DND-41 (cell line): ENCODE measurements around the gene INTS1.

Experiments
- ATAC-seq: fragments of 200-7000 bp; cut with Tn5 transposase; 3 replicates; pipeline ENCODE4 v1.9.1; 2021; ENCODE audit warnings: low read depth; ENCODE audit not compliant: insufficient read depth
- DNase-seq: peaks from one replicate; pipeline ENCODE4 v3.0.0-alpha.2; 2020
- H2AFZ ChIP-seq: 2 replicates; pipeline ENCODE4 v1.6.0; 2012; ENCODE audit warnings: low read depth, low read length
- H3K27ac ChIP-seq: 2 replicates; pipeline ENCODE4 v1.5.1; 2012; ENCODE audit warnings: low read length, inconsistent platforms
- H3K27me3 ChIP-seq: fragments of 200-600 bp; sonication (generic); 2 replicates; pipeline ENCODE4 v1.6.0; 2012; ENCODE audit warnings: low read length, mild to moderate bottlenecking, inconsistent platforms; ENCODE audit not compliant: insufficient read depth, poor library complexity
- H3K36me3 ChIP-seq: 2 replicates; pipeline ENCODE4 v1.5.1; 2012; ENCODE audit warnings: low read length, inconsistent platforms; ENCODE audit not compliant: insufficient read depth
- H3K4me1 ChIP-seq: 2 replicates; pipeline ENCODE4 v1.5.1; 2012; ENCODE audit warnings: mild to moderate bottlenecking, low read length; ENCODE audit not compliant: insufficient read depth
- H3K4me2 ChIP-seq: 2 replicates; pipeline ENCODE4 v1.6.0; 2012; ENCODE audit warnings: mild to moderate bottlenecking, moderate library complexity, low read length, inconsistent platforms; ENCODE audit not compliant: insufficient read depth
- H3K4me3 ChIP-seq, 2 experiments: fragments of 200-600 bp in 1 of 2; shearing (Covaris generic) in 1 of 2; 2 replicates each; pipeline ENCODE4 v1.5.1; 2012 to 2016; ENCODE audit warnings: inconsistent platforms in 2 of 2, low read length in 2 of 2, mild to moderate bottlenecking in 2 of 2, low read depth in 1 of 2, moderate library complexity in 1 of 2
- H3K79me2 ChIP-seq: 2 replicates; pipeline ENCODE4 v1.6.0; 2012; ENCODE audit warnings: low read length, inconsistent platforms; ENCODE audit not compliant: insufficient read depth
- H3K9ac ChIP-seq: 2 replicates; pipeline ENCODE4 v1.6.0; 2012; ENCODE audit warnings: low read depth, mild to moderate bottlenecking, inconsistent platforms, low read length, moderate library complexity
- H3K9me3 ChIP-seq: 2 replicates; pipeline ENCODE4 v1.5.1; 2012; ENCODE audit warnings: low read length, moderate library complexity, mild to moderate bottlenecking, inconsistent platforms; ENCODE audit not compliant: insufficient read depth, severe bottlenecking
- H4K20me1 ChIP-seq: 2 replicates; pipeline ENCODE4 v1.6.0; 2012; ENCODE audit warnings: low read length; ENCODE audit not compliant: insufficient read depth
- EZH2 ChIP-seq: IDR thresholded peaks from 3 replicates; pipeline ENCODE4 v1.6.1; 2012; ENCODE audit warnings: borderline replicate concordance, low read depth, mild to moderate bottlenecking, moderate library complexity, low read length, inconsistent platforms; ENCODE audit not compliant: severe bottlenecking
- TF ChIP-seq, protein P1 (sequence below): IDR thresholded peaks from 2 replicates; pipeline ENCODE4 v1.5.1; 2012; ENCODE audit warnings: borderline replicate concordance, low read length, moderate library complexity, mild to moderate bottlenecking; ENCODE audit not compliant: poor library complexity, severe bottlenecking; ENCODE audit errors: extremely low read depth

INTS1 gene

DNA sequence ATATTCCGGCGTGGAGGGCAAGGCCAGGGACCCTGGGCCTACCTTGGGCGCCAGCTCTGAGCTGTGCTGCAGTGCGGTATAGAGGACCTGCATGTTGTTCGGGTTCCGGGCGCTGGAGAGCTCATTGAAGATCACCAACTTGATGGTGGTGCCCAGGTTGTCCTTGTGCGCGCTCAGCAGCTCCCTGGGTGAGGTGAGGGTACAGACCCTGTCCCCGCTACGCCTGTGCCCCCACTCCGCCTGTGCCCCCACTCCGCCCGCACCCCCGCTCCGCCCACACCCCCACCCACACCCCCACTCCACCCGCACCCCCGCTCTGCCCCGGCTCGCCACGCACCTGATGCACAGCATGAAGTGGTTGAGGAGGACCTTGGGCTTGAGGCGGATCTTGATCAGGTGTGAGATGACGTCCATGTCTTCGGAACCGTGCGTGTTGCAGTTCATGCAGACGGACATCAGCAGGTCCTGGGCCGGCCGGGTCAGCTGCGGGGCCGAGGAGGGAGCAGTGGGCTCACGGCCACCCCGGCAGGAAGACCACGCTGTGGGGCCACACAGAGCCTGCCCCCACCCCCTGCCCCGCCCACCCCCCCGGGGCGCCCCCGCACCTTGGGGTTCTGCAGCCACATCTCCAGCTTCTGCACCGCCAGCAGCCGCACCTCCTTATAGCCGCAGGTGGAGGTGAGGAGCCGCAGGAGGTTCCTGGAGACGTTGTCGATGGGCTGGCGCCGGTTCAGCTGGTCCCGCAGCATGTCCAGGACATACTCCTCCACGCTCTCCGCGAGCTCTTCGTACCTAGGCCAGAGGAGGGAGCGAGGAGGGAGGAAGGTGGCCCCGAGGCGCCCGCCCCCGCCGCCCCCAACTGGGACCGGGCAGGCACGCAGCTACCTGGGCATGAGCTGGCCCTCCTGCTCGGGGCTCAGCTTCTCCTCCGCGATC is 5.6 kb downstream of the INTS1 start:
- peaks cover 37% of the 10 kb centered on the region for H4K20me1 ChIP-seq
- H3K9ac ChIP-seq, result no peak overlapping the region
- no peak overlapping the region for H3K4me3 ChIP-seq
- H3K4me2 ChIP-seq, result no peak overlapping the region
- H3K27me3 ChIP-seq, result no peaks in the 10 kb centered on the region
- H3K4me1 ChIP-seq, result peaks cover 23% of the 10 kb centered on the region
- H3K27ac ChIP-seq, result no peak overlapping the region
- no peak for TF ChIP-seq EZH2
- TF ChIP-seq, protein P1, sequence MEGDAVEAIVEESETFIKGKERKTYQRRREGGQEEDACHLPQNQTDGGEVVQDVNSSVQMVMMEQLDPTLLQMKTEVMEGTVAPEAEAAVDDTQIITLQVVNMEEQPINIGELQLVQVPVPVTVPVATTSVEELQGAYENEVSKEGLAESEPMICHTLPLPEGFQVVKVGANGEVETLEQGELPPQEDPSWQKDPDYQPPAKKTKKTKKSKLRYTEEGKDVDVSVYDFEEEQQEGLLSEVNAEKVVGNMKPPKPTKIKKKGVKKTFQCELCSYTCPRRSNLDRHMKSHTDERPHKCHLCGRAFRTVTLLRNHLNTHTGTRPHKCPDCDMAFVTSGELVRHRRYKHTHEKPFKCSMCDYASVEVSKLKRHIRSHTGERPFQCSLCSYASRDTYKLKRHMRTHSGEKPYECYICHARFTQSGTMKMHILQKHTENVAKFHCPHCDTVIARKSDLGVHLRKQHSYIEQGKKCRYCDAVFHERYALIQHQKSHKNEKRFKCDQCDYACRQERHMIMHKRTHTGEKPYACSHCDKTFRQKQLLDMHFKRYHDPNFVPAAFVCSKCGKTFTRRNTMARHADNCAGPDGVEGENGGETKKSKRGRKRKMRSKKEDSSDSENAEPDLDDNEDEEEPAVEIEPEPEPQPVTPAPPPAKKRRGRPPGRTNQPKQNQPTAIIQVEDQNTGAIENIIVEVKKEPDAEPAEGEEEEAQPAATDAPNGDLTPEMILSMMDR, result no peak
- peaks cover 92% of the 10 kb centered on the region for H3K36me3 ChIP-seq
- ATAC-seq, result no peak
- H3K9me3 ChIP-seq, result no peaks in the 10 kb centered on the region
- peaks cover 32% of the 10 kb centered on the region for H3K79me2 ChIP-seq
- H2AFZ ChIP-seq, result no peak overlapping the region
- no peak for DNase-seq

DNA sequence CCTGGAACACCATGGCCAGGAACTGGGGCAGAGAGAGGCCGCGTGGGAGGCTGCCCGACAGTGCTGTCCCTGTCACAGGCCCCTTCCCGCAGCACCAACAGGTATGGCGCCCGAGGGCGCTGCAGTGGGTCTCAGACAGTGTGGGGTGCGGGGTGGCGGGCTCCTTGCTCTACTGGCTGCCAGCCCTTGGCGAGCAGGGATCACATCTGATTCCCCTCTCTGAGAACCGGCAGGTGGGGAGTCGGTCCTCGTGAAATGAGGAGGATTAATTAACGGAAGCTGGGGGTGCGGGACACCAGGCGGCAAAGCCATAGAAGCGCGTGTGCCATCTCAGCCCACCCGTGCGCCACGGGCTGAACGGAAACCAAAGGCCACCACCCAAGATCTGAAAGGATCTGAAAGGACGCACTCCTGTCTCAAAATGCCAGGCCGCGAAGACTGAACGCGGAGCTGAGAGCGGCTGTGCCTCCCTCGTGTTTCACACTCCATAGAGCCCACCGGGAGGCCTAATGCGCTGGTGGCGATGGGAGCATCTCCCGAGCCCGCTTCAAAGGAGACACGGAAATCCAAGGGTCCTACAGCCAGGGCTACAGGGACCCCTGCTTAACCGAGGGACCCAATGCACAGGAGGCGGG is 6.8 kb downstream of the INTS1 start:
- Histone ChIP-seq H3K4me1 (peaks cover 11% of the 10 kb centered on the region), H4K20me1 (peaks cover 25% of the 10 kb centered on the region), H3K4me3 (no peak overlapping the region), H2AFZ (no peak overlapping the region), H3K36me3 (peaks cover 91% of the 10 kb centered on the region), H3K27me3 (no peaks in the 10 kb centered on the region), H3K9me3 (no peaks in the 10 kb centered on the region), H3K9ac (no peak overlapping the region), H3K4me2 (no peak overlapping the region), H3K27ac (no peak overlapping the region), H3K79me2 (peaks cover 20% of the 10 kb centered on the region)
- ATAC-seq, result no peak
- TF ChIP-seq, protein P1, result no peak
- TF ChIP-seq EZH2, result no peak
- no peak for DNase-seq

DNA sequence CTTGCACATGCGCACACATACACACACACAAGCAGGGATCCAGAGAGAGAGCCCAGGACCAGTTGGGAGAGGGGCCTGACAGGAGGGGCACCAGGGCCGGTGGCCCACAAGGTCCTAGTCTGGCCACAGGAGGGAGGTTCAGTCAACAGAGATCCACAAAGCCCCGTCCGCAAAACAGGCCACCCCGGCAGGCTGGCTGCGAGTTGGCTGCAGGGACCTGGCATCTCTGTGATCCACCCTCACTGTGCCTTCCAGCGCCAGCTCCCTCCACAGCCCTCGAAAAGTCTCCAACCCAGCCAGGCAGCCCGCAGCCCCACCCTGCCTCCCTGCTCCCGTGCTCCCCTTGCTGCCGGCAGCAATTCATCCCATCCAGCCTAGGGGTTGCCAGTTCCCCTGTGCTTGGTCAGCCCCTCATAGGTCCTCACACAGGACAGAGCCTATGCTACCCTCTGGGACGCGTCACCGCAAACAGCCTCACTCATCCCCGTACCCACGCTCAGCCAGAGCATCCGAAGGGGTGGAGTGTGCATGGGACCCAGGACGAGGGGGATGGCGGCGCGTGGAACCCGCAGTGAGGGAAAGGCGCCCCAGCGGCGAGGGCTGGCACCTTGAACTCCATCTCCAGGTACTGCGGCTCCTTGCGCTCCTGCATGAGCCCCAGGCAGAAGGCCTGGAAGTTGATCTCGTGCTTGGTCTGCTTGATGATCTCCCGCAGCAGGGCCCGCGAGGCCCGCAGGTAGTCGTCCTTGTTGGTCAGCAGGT is 7.5 kb downstream of the INTS1 start:
- Histone ChIP-seq H3K4me2 (no peak overlapping the region), H4K20me1 (peaks cover 18% of the 10 kb centered on the region), H3K27ac (no peak overlapping the region), H3K27me3 (no peaks in the 10 kb centered on the region), H2AFZ (no peak overlapping the region), H3K9ac (no peak overlapping the region), H3K36me3 (peaks cover 89% of the 10 kb centered on the region), H3K4me1 (peaks cover 4% of the 10 kb centered on the region), H3K79me2 (peaks cover 13% of the 10 kb centered on the region), H3K4me3 (no peak overlapping the region), H3K9me3 (no peaks in the 10 kb centered on the region)
- ATAC-seq, result no peak
- no peak for DNase-seq
- TF ChIP-seq EZH2, result no peak
- TF ChIP-seq, protein P1, result no peak
